HepG2 (cell line): Measurements from ENCODE around the gene ARMH3. TPM values are rescaled to one million over a fixed set of nuclear protein-coding genes. Genes with fewer than 3 reads are reported as not detected.

Experiments used
- ATAC-seq: fragments of 200-7000 bp; cut with Tn5 transposase; 3 replicates; pipeline ENCODE4 v1.9.1; 2020; ENCODE audit warnings: mild to moderate bottlenecking, moderate library complexity
- BruUV-seq: library from RNA; stranded (reverse); fragments of 400-500 nt; replicated peaks from 2 replicates; lab custom pipeline; 2021; lab: Mats Ljungman, UMichigan
- CTCF ChIA-PET: fragments of 300-600 bp; formaldehyde crosslinking; extraction: SDS; loops from one replicate; lab custom pipeline; 2021; ENCODE audit warnings: low total read pairs, inconsistent platforms, low intra/inter-chr PET ratio; lab: Yijun Ruan, JAX
- POLR2A ChIA-PET: fragments of 350-600 bp; sonication (Branson Sonifier 250); formaldehyde crosslinking; loops from one replicate; lab custom pipeline; 2020; ENCODE audit warnings: antibody characterized with exemption, inconsistent platforms; lab: Yijun Ruan, JAX
- DNase-seq: peaks from one replicate; pipeline ENCODE4 v3.0.0-alpha.2; 2015; ENCODE audit warnings: low spot score
- FAIRE-seq: peaks from 3 replicates; lab custom pipeline; 2011; peaks lifted over from hg19 to GRCh38; lab: Jason Lieb, UNC
- H2AFZ ChIP-seq: one replicate; pipeline ENCODE4 v1.6.1; 2011; ENCODE audit warnings: low read length, inconsistent platforms
- H3K27ac ChIP-seq: fragments of 300-600 bp; 3 replicates; pipeline ENCODE4 v1.8.0; 2011; ENCODE audit warnings: mixed run types, mild to moderate bottlenecking, mixed read lengths, low read length, inconsistent platforms; ENCODE audit not compliant: insufficient read depth; ENCODE audit errors: extremely low read length
- H3K27me3 ChIP-seq, 2 experiments: fragments of 200-600 bp in 1 of 2; 2 replicates in 1 of 2; 3 replicates in 1 of 2; pipeline versions ENCODE4 v1.6.0 to v1.8.0; 2011; ENCODE audit warnings: low read length in 2 of 2, mild to moderate bottlenecking in 2 of 2, moderate library complexity in 2 of 2, inconsistent platforms in 1 of 2; ENCODE audit not compliant: insufficient read depth in 2 of 2, control insufficient read depth in 1 of 2
- H3K36me3 ChIP-seq, 2 experiments: fragments of 200-600 bp in 1 of 2; replicated peaks in 1 of 2; 2 replicates in 1 of 2; 3 replicates in 1 of 2; pipeline versions ENCODE4 v1.5.1 to v1.8.0; 2011; ENCODE audit warnings: low read length in 2 of 2, inconsistent platforms in 1 of 2; ENCODE audit not compliant: insufficient read depth in 2 of 2, control insufficient read depth in 1 of 2
- H3K4me1 ChIP-seq: 2 replicates; pipeline ENCODE4 v1.5.1; 2012; ENCODE audit warnings: low read length, inconsistent platforms; ENCODE audit not compliant: insufficient read depth
- H3K4me2 ChIP-seq: 2 replicates; pipeline ENCODE4 v1.6.0; 2011; ENCODE audit warnings: low read depth, low read length, inconsistent platforms
- H3K4me3 ChIP-seq, 3 experiments: fragments of 200-600 bp in 1 of 3; sonication (generic), shearing (Covaris generic) in 1 of 3; replicated peaks in 1 of 3; 2 replicates each; pipeline ENCODE4 v1.5.1; 2011 to 2016; ENCODE audit warnings: low read length in 3 of 3, inconsistent platforms in 2 of 3, low read depth in 2 of 3, mild to moderate bottlenecking in 2 of 3, control low read depth in 1 of 3, mixed read lengths in 1 of 3; ENCODE audit not compliant: insufficient read depth in 1 of 3
- H3K79me2 ChIP-seq: one replicate; pipeline ENCODE4 v1.6.1; 2011; ENCODE audit warnings: low read length, inconsistent platforms; ENCODE audit not compliant: insufficient read depth
- H3K9ac ChIP-seq: 2 replicates; pipeline ENCODE4 v1.6.0; 2011; ENCODE audit warnings: mild to moderate bottlenecking, low read depth, low read length, inconsistent platforms; ENCODE audit not compliant: insufficient read depth
- H3K9me3 ChIP-seq: 2 replicates; pipeline ENCODE4 v1.5.1; 2012; ENCODE audit warnings: mild to moderate bottlenecking, low read length
- H4K20me1 ChIP-seq: 2 replicates; pipeline ENCODE4 v1.6.0; 2011; ENCODE audit warnings: inconsistent platforms, mild to moderate bottlenecking, low read length, moderate library complexity; ENCODE audit not compliant: insufficient read depth
- ESRRA ChIP-seq: sonication (generic); formaldehyde crosslinking; IDR thresholded peaks from 2 replicates; pipeline ENCODE4 v1.5.1; 2020; ENCODE audit warnings: mild to moderate bottlenecking, low read depth, missing genetic modification reagents
- EZH2 ChIP-seq: conservative IDR thresholded peaks from 2 replicates; pipeline ENCODE4 v1.6.1; 2012; ENCODE audit warnings: mild to moderate bottlenecking, low read depth, low read length, moderate library complexity
- HOXD1 ChIP-seq: sonication (generic); formaldehyde crosslinking; IDR thresholded peaks from 2 replicates; pipeline ENCODE4 v1.5.0; 2020; ENCODE audit warnings: missing genetic modification reagents
- MEIS2 ChIP-seq: sonication (generic); formaldehyde crosslinking; IDR thresholded peaks from 2 replicates; pipeline ENCODE4 v1.9.0; 2021; ENCODE audit warnings: mild to moderate bottlenecking, missing genetic modification reagents
- MXD4 ChIP-seq: IDR thresholded peaks from 2 replicates; pipeline ENCODE4 v1.6.1; 2016; ENCODE audit warnings: mild to moderate bottlenecking, missing biosample characterization, missing genetic modification reagents
- NFKB2 ChIP-seq: sonication (generic); formaldehyde crosslinking; IDR thresholded peaks from 2 replicates; pipeline ENCODE4 v1.4.0; 2020; ENCODE audit warnings: missing genetic modification reagents, borderline replicate concordance
- RBFOX2 ChIP-seq: fragments of 200-400 bp; formaldehyde crosslinking; IDR thresholded peaks from 2 replicates; pipeline ENCODE4 v1.6.1; 2017; ENCODE audit warnings: low read depth, mild to moderate bottlenecking, low read length
- RCOR2 ChIP-seq: IDR thresholded peaks from 2 replicates; pipeline ENCODE4 v1.6.1; 2016; ENCODE audit warnings: missing biosample characterization, missing genetic modification reagents
- RFXANK ChIP-seq: IDR thresholded peaks from 2 replicates; pipeline ENCODE4 v1.6.1; 2016
- RFXAP ChIP-seq: sonication (generic); formaldehyde crosslinking; IDR thresholded peaks from 2 replicates; pipeline ENCODE4 v1.4.0; 2020; ENCODE audit warnings: missing genetic modification reagents, borderline replicate concordance
- SALL2 ChIP-seq: sonication (generic); formaldehyde crosslinking; IDR thresholded peaks from 2 replicates; pipeline ENCODE4 v1.8.1; 2023; ENCODE audit warnings: mild to moderate bottlenecking, missing genetic modification reagents, inconsistent platforms
- STAG1 ChIP-seq: sonication (generic); formaldehyde crosslinking; IDR thresholded peaks from 2 replicates; pipeline ENCODE4 v1.4.0; 2020; ENCODE audit warnings: missing genetic modification reagents
- TAF15 ChIP-seq: fragments of 200-400 bp; formaldehyde crosslinking; IDR thresholded peaks from one replicate; pipeline ENCODE4 v1.6.1; 2018; ENCODE audit warnings: mild to moderate bottlenecking, low read depth, low read length; ENCODE audit not compliant: poor library complexity, severe bottlenecking
- ZNF570 ChIP-seq: sonication (generic); formaldehyde crosslinking; IDR thresholded peaks from 2 replicates; pipeline ENCODE4 v1.4.0; 2020; ENCODE audit warnings: mild to moderate bottlenecking, missing genetic modification reagents, borderline replicate concordance
- ZSCAN29 ChIP-seq: sonication (generic); formaldehyde crosslinking; conservative IDR thresholded peaks from 2 replicates; pipeline ENCODE4 v1.4.0; 2020; ENCODE audit warnings: mild to moderate bottlenecking, missing genetic modification reagents
- WGBS: methylation state at CpG from one replicate; pipeline ENCODE4 v1.1.6; 2017; ENCODE audit warnings: low lambda C conversion rate; 5-methylcytosine and 5-hydroxymethylcytosine counted together
- in situ Hi-C: cut with HindIII; loops from 2 replicates; pipeline ENCODE4 v1.10.0; 2017; ENCODE audit warnings: low pct_unique_long_range_greater_than_20kb; ENCODE audit not compliant: extremely low pct_ligation_motif_present
- intact Hi-C: fragments of 100-400 bp; cut with micrococcal nuclease; formaldehyde crosslinking; loops from one replicate; pipeline ENCODE4 v1.10.0; 2022; ENCODE audit not compliant: unreplicated experiment
- polyA plus RNA-seq, 8 experiments: library from polyadenylated mRNA; depleted of rRNA in 3 of 8; stranded (reverse) in 7 of 8; unstranded in 1 of 8; fragments of >200 nt; fragmentation: Illumina TruSeq in 4 of 8; extraction: Trizol in 4 of 8; gene quantifications; 2 replicates each; pipeline versions ENCODE4 v1.2.1 to v1.2.3, GENCODE V29; 2011 to 2016; ENCODE audit warnings: low read depth in 4 of 8, missing spikeins in 1 of 8, mixed read lengths in 1 of 8; ENCODE audit not compliant: insufficient read depth in 1 of 8
- total RNA-seq, 5 experiments: library from RNA; depleted of rRNA; stranded (reverse); fragments of >200 nt; fragmentation: Illumina TruSeq; extraction: Trizol; gene quantifications; 2 replicates each; pipeline ENCODE4 v1.2.3, GENCODE V29; 2016; ENCODE audit warnings: low read depth in 1 of 5
- TF ChIP-seq, protein P1 (sequence below): sonication (generic); formaldehyde crosslinking; IDR thresholded peaks from 2 replicates; pipeline ENCODE4 v1.4.0; 2020; ENCODE audit warnings: mild to moderate bottlenecking, missing genetic modification reagents
- TF ChIP-seq, protein P2 (sequence below): sonication (generic); formaldehyde crosslinking; IDR thresholded peaks from 2 replicates; pipeline ENCODE4 v1.8.1; 2022; ENCODE audit warnings: mild to moderate bottlenecking, missing genetic modification reagents
- TF ChIP-seq, protein P3 (sequence below): sonication (generic); formaldehyde crosslinking; IDR thresholded peaks from 2 replicates; pipeline ENCODE4 v1.4.0; 2020; ENCODE audit warnings: mild to moderate bottlenecking, missing genetic modification reagents
- TF ChIP-seq, protein P4 (sequence below): sonication (generic); formaldehyde crosslinking; IDR thresholded peaks from 2 replicates; pipeline ENCODE4 v1.4.0; 2020; ENCODE audit warnings: missing genetic modification reagents, mild to moderate bottlenecking, borderline replicate concordance
- TF ChIP-seq, protein P5 (sequence below), 2 experiments: sonication (generic) in 1 of 2; formaldehyde crosslinking in 1 of 2; IDR thresholded peaks; 2 replicates each; pipeline versions ENCODE4 v1.4.0 to v1.6.1; 2018 to 2020; ENCODE audit warnings: missing genetic modification reagents in 2 of 2, borderline replicate concordance in 1 of 2, low read depth in 1 of 2, mild to moderate bottlenecking in 1 of 2, missing biosample characterization in 1 of 2

Gene ARMH3
- total and polyA plus RNA-seq, 2 of the 13 experiments (the other 11 are each of a cell fraction or from before 2014, with no cell fraction given) = 8.4 to 16.9 TPM

DNA sequence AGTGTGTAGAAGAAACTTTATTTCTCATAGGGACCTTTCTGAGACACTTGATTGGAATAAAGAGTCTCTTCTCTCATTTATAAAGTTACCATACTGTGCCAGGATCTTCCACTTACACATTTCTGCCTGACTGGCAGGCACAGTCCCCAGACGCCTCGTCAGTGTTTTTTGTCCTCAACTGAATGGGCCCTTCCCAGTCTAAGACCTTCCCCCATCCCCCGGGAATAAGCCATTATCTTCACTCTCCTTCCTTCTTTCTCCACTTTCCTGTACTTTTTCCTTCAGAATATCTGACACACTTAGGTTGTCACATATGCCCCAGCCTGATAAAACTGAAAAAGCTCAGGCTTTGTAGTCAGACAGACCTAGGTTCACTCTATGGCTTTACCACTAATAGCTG is 177.1 kb downstream of the ARMH3 start:
- ChIA-PET CTCF (no interaction called here), POLR2A (no interaction called here)
- no peak overlapping the region for H3K4me3 ChIP-seq
- H2AFZ ChIP-seq = no peak overlapping the region
- H3K9ac ChIP-seq = no peak overlapping the region
- FAIRE-seq = no peak
- H3K36me3 ChIP-seq = peaks cover 0 to 1% of the 10 kb centered on the region in 2 experiments; a peak in 2 of 5 replicates
- H3K79me2 ChIP-seq = no peaks in the 10 kb centered on the region
- H4K20me1 ChIP-seq = no peaks in the 10 kb centered on the region
- no peaks in the 10 kb centered on the region for H3K27me3 ChIP-seq
- DNase-seq = no peak
- H3K4me2 ChIP-seq = no peak overlapping the region
- H3K4me1 ChIP-seq = no peaks in the 10 kb centered on the region
- H3K9me3 ChIP-seq = no peaks in the 10 kb centered on the region
- intact Hi-C loops (no loop called here), in situ Hi-C loops (no loop called here)
- no peak for TF ChIP-seq ZSCAN29
- TF ChIP-seq, protein P1, sequence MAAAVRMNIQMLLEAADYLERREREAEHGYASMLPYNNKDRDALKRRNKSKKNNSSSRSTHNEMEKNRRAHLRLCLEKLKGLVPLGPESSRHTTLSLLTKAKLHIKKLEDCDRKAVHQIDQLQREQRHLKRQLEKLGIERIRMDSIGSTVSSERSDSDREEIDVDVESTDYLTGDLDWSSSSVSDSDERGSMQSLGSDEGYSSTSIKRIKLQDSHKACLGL (CRISPR knock-in tag) = no peak
- TF ChIP-seq RBFOX2 = no peak
- TF ChIP-seq, protein P2, sequence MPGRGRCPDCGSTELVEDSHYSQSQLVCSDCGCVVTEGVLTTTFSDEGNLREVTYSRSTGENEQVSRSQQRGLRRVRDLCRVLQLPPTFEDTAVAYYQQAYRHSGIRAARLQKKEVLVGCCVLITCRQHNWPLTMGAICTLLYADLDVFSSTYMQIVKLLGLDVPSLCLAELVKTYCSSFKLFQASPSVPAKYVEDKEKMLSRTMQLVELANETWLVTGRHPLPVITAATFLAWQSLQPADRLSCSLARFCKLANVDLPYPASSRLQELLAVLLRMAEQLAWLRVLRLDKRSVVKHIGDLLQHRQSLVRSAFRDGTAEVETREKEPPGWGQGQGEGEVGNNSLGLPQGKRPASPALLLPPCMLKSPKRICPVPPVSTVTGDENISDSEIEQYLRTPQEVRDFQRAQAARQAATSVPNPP (CRISPR knock-in tag) = no peak
- TF ChIP-seq MXD4 (CRISPR knock-in tag) = no peak
- TF ChIP-seq TAF15 = no peak
- TF ChIP-seq HOXD1 (CRISPR knock-in tag) = no peak
- TF ChIP-seq, protein P3, sequence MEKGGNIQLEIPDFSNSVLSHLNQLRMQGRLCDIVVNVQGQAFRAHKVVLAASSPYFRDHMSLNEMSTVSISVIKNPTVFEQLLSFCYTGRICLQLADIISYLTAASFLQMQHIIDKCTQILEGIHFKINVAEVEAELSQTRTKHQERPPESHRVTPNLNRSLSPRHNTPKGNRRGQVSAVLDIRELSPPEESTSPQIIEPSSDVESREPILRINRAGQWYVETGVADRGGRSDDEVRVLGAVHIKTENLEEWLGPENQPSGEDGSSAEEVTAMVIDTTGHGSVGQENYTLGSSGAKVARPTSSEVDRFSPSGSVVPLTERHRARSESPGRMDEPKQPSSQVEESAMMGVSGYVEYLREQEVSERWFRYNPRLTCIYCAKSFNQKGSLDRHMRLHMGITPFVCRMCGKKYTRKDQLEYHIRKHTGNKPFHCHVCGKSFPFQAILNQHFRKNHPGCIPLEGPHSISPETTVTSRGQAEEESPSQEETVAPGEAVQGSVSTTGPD (CRISPR knock-in tag) = no peak
- TF ChIP-seq RCOR2 = no peak
- TF ChIP-seq EZH2 = no peak
- TF ChIP-seq ESRRA = no peak
- TF ChIP-seq MEIS2 (CRISPR knock-in tag) = no peak
- TF ChIP-seq, protein P4, sequence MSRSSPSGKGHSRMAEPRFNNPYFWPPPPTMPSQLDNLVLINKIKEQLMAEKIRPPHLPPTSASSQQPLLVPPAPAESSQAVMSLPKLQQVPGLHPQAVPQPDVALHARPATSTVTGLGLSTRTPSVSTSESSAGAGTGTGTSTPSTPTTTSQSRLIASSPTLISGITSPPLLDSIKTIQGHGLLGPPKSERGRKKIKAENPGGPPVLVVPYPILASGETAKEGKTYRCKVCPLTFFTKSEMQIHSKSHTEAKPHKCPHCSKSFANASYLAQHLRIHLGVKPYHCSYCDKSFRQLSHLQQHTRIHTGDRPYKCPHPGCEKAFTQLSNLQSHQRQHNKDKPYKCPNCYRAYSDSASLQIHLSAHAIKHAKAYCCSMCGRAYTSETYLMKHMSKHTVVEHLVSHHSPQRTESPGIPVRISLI (CRISPR knock-in tag) = no peak
- no peak for TF ChIP-seq RFXANK (CRISPR knock-in tag)
- no peak for TF ChIP-seq ZNF570 (CRISPR knock-in tag)
- no peak for TF ChIP-seq STAG1
- no peak for TF ChIP-seq RFXAP (CRISPR knock-in tag)
- TF ChIP-seq NFKB2 = no peak
- no peak for TF ChIP-seq SALL2 (CRISPR knock-in tag)
- TF ChIP-seq, protein P5, sequence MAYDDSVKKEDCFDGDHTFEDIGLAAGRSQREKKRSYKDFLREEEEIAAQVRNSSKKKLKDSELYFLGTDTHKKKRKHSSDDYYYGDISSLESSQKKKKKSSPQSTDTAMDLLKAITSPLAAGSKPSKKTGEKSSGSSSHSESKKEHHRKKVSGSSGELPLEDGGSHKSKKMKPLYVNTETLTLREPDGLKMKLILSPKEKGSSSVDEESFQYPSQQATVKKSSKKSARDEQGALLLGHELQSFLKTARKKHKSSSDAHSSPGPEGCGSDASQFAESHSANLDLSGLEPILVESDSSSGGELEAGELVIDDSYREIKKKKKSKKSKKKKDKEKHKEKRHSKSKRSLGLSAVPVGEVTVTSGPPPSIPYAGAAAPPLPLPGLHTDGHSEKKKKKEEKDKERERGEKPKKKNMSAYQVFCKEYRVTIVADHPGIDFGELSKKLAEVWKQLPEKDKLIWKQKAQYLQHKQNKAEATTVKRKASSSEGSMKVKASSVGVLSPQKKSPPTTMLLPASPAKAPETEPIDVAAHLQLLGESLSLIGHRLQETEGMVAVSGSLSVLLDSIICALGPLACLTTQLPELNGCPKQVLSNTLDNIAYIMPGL (CRISPR knock-in tag; IDR thresholded peaks at IDR 0.05; ENCODE audit: borderline replicate concordance in 1 of 2, low read depth in 1 of 2) = no peak
- 100% methylated on average over 3 of the region's 3 CpGs for WGBS
- ATAC-seq = no peak
- no TSS peak for BruUV-seq
- no peak overlapping the region for H3K27ac ChIP-seq
